ENCODE results near the gene SRSF12.
"Not testable (repeated sequence)": the region's sequence is repeated elsewhere in the genome, so short reads cannot be mapped to it uniquely, and the experiment has no call there.

The SRSF12 gene

GRCh38 chr6:89069536-89070163 lies 48.2 kb downstream of the SRSF12 start:
- no peak for DNase-seq

GRCh38 chr6:89068695-89069094 lies 49.2 kb downstream of the SRSF12 start:
- DNase-seq: no peak

- no peak for DNase-seq
Observed at GRCh38 chr6:89067796-89068195, 50.1 kb downstream of the SRSF12 start.

GRCh38 chr6:89066940-89067646 lies 50.8 kb downstream of the SRSF12 start:
- no peak for DNase-seq

GRCh38 chr6:89066121-89066520 lies 51.8 kb downstream of the SRSF12 start:
- DNase-seq: not testable (repeated sequence)

GRCh38 chr6:89064931-89065330 lies 52.9 kb downstream of the SRSF12 start:
- DNase-seq: not testable (repeated sequence)

- DNase-seq: no peak
Observed at GRCh38 chr6:89063881-89064280, 54.0 kb downstream of the SRSF12 start.

- no peak for DNase-seq
Observed at GRCh38 chr6:89059227-89059626, 58.6 kb downstream of the SRSF12 start.

- DNase-seq: no peak
Observed at GRCh38 chr6:89058627-89059026, 59.2 kb downstream of the SRSF12 start.

GRCh38 chr6:89057759-89058158 lies 60.1 kb downstream of the SRSF12 start:
- DNase-seq: no peak

- no peak for DNase-seq
Observed at GRCh38 chr6:89054208-89054607, 63.7 kb downstream of the SRSF12 start.

- DNase-seq: no peak
Observed at GRCh38 chr6:89051676-89052075, 66.2 kb downstream of the SRSF12 start.

GRCh38 chr6:89050697-89051096 lies 67.2 kb downstream of the SRSF12 start:
- DNase-seq: no peak

GRCh38 chr6:89050155-89050554 lies 67.7 kb downstream of the SRSF12 start:
- no peak for DNase-seq

GRCh38 chr6:89048985-89049384 lies 68.9 kb downstream of the SRSF12 start:
- DNase-seq: no peak

- no peak for DNase-seq
Observed at GRCh38 chr6:89048288-89048923, 69.5 kb downstream of the SRSF12 start.

- DNase-seq: no peak
Observed at GRCh38 chr6:89047473-89047872, 70.4 kb downstream of the SRSF12 start.

Measured in NCI-H1694 (cell line).